ENCODE results near the gene TRIM40.

- no peak for TF ChIP-seq POLR2AphosphoS5 (IDR thresholded peaks at IDR 0.05; ENCODE audit: borderline replicate concordance, low read depth, low read length)
- TF ChIP-seq EZH2 (IDR thresholded peaks at IDR 0.05): no peak
These were observed 22.1 kb downstream of the TRIM40 start for GRCh38 chr6:30157999-30158398.

All from SK-N-MC (cell line).